A204.1 (cell line): ENCODE measurements around the gene ARID1B.

Experiments used
- FAIRE-seq: peaks from 2 replicates; lab custom pipeline; 2012; peaks lifted over from hg19 to GRCh38; lab: Jason Lieb, UNC

Gene ARID1B

GRCh38 chr6:156879186-156879585 lies 102.0 kb downstream of the ARID1B start:
- FAIRE-seq, result no peak

GRCh38 chr6:156879591-156879990 lies 102.4 kb downstream of the ARID1B start:
- FAIRE-seq, result no peak

GRCh38 chr6:156880913-156881312 lies 103.7 kb downstream of the ARID1B start:
- no peak for FAIRE-seq

- FAIRE-seq, result no peak
Observed at GRCh38 chr6:156881687-156882629, 104.8 kb downstream of the ARID1B start.

GRCh38 chr6:156883497-156884252 lies 106.5 kb downstream of the ARID1B start:
- no peak for FAIRE-seq

GRCh38 chr6:156884306-156884705 lies 107.1 kb downstream of the ARID1B start:
- FAIRE-seq, result no peak

GRCh38 chr6:156885562-156885961 lies 108.4 kb downstream of the ARID1B start:
- no peak for FAIRE-seq

- no peak for FAIRE-seq
Observed at GRCh38 chr6:156886409-156886808, 109.2 kb downstream of the ARID1B start.

- no peak for FAIRE-seq
Observed at GRCh38 chr6:156887623-156888269, 110.6 kb downstream of the ARID1B start.

GRCh38 chr6:156889469-156889868 lies 112.3 kb downstream of the ARID1B start:
- FAIRE-seq, result no peak

- no peak for FAIRE-seq
Observed at GRCh38 chr6:156889986-156890385, 112.8 kb downstream of the ARID1B start.

- no peak for FAIRE-seq
Observed at GRCh38 chr6:156890627-156891314, 113.6 kb downstream of the ARID1B start.

- FAIRE-seq, result no peak
Observed at GRCh38 chr6:156897907-156898531, 120.8 kb downstream of the ARID1B start.

GRCh38 chr6:156899071-156899470 lies 121.9 kb downstream of the ARID1B start:
- FAIRE-seq, result no peak

GRCh38 chr6:156899532-156900135 lies 122.5 kb downstream of the ARID1B start:
- FAIRE-seq, result no peak

- FAIRE-seq, result no peak
Observed at GRCh38 chr6:156900292-156900691, 123.1 kb downstream of the ARID1B start.

- FAIRE-seq, result no peak
Observed at GRCh38 chr6:156901309-156902019, 124.3 kb downstream of the ARID1B start.

GRCh38 chr6:156902782-156903181 lies 125.6 kb downstream of the ARID1B start:
- no peak for FAIRE-seq

- no peak for FAIRE-seq
Observed at GRCh38 chr6:156904176-156904967, 127.2 kb downstream of the ARID1B start.

GRCh38 chr6:156905801-156906200 lies 128.6 kb downstream of the ARID1B start:
- no peak for FAIRE-seq
